ENCODE measurements around the gene PRAMEF8.
"Not testable (repeated sequence)": the region's sequence is repeated elsewhere in the genome, so short reads cannot be mapped to it uniquely, and the experiment has no call there.

The PRAMEF8 gene

GRCh38 chr1:13285037-13285436, at the start of gene PRAMEF8:
Gene PRAMEF8 (minus strand): TSS chr1:13285137. CDS start chr1:13284091, 1,046 bp downstream.
- DNase-seq (ENCODE audit: low spot score), result not testable (repeated sequence)

- DNase-seq (ENCODE audit: low spot score), result not testable (repeated sequence)
Measured at GRCh38 chr1:13315281-13315680, 30.3 kb upstream of the PRAMEF8 start, which contains the start of gene PRAMEF15. Gene PRAMEF15 (plus strand): TSS chr1:13315581. CDS start chr1:13318408, 2,827 bp downstream.

GRCh38 chr1:13303239-13303638, 18.3 kb upstream of the PRAMEF8 start, which contains the start of gene PRAMEF33:
Gene PRAMEF33 (plus strand): TSS chr1:13303539. CDS start chr1:13305955, 2,416 bp downstream.
- not testable (repeated sequence) for DNase-seq (ENCODE audit: low spot score)

- DNase-seq (ENCODE audit: low spot score), result not testable (repeated sequence)
Measured at GRCh38 chr1:13302197-13302596, 17.3 kb upstream of the PRAMEF8 start.

GRCh38 chr1:13298699-13299098, 13.8 kb upstream of the PRAMEF8 start:
- DNase-seq (ENCODE audit: low spot score), result not testable (repeated sequence)

- not testable (repeated sequence) for DNase-seq (ENCODE audit: low spot score)
Measured at GRCh38 chr1:13297216-13297931, 12.4 kb upstream of the PRAMEF8 start.

- not testable (repeated sequence) for DNase-seq (ENCODE audit: low spot score)
Measured at GRCh38 chr1:13289030-13289429, 4.1 kb upstream of the PRAMEF8 start.

GRCh38 chr1:13279617-13280016, 5.3 kb downstream of the PRAMEF8 start:
- not testable (repeated sequence) for DNase-seq (ENCODE audit: low spot score)

GRCh38 chr1:13277016-13277415, 7.9 kb downstream of the PRAMEF8 start:
- not testable (repeated sequence) for DNase-seq (ENCODE audit: low spot score)

GRCh38 chr1:13265124-13265523, 19.8 kb downstream of the PRAMEF8 start:
- DNase-seq (ENCODE audit: low spot score), result not testable (repeated sequence)

GRCh38 chr1:13253898-13254297, 31.0 kb downstream of the PRAMEF8 start, which contains the start of gene PRAMEF5:
Gene PRAMEF5 (plus strand): TSS chr1:13254198. CDS start chr1:13259269, 5,071 bp downstream.
- DNase-seq (ENCODE audit: low spot score), result not testable (repeated sequence)

- not testable (repeated sequence) for DNase-seq (ENCODE audit: low spot score)
Measured at GRCh38 chr1:13247122-13247521, 37.8 kb downstream of the PRAMEF8 start.

GRCh38 chr1:13246554-13246871, 38.4 kb downstream of the PRAMEF8 start:
- not testable (repeated sequence) for DNase-seq (ENCODE audit: low spot score)

GRCh38 chr1:13245841-13246553, 38.9 kb downstream of the PRAMEF8 start:
- not testable (repeated sequence) for DNase-seq (ENCODE audit: low spot score)

GRCh38 chr1:13243536-13244263, 41.2 kb downstream of the PRAMEF8 start:
- not testable (repeated sequence) for DNase-seq (ENCODE audit: low spot score)

- not testable (repeated sequence) for DNase-seq (ENCODE audit: low spot score)
Measured at GRCh38 chr1:13239633-13240032, 45.3 kb downstream of the PRAMEF8 start.

GRCh38 chr1:13237572-13237971, 47.4 kb downstream of the PRAMEF8 start:
- not testable (repeated sequence) for DNase-seq (ENCODE audit: low spot score)

- DNase-seq (ENCODE audit: low spot score), result not testable (repeated sequence)
Measured at GRCh38 chr1:13234057-13234456, 50.9 kb downstream of the PRAMEF8 start.

- not testable (repeated sequence) for DNase-seq (ENCODE audit: low spot score)
Measured at GRCh38 chr1:13232056-13232455, 52.9 kb downstream of the PRAMEF8 start.
